IMR-90 (cell line): ENCODE data around the gene PRR12. TPM values are rescaled to one million over a fixed set of nuclear protein-coding genes. Genes with fewer than 3 reads are reported as not detected.

Source experiments
- ATAC-seq: fragments of 200-7000 bp; cut with Tn5 transposase; 2 replicates; pipeline ENCODE4 v1.9.1; 2020; ENCODE audit warnings: low read depth, mild to moderate bottlenecking, moderate library complexity
- BruUV-seq: library from RNA; stranded (reverse); fragments of 400-500 nt; replicated peaks from 2 replicates; lab custom pipeline; 2021; lab: Mats Ljungman, UMichigan
- CTCF ChIA-PET: fragments of 300-600 bp; formaldehyde crosslinking; extraction: SDS; loops from one replicate; lab custom pipeline; 2021; ENCODE audit warnings: antibody characterized with exemption; lab: Yijun Ruan, JAX
- POLR2A ChIA-PET: fragments of 300-600 bp; sonication (Branson Sonifier 250); formaldehyde crosslinking; loops from one replicate; lab custom pipeline; 2022; ENCODE audit warnings: antibody characterized with exemption; ENCODE audit not compliant: unreplicated experiment; lab: Charles Lee
- DNase-seq: peaks from one replicate; pipeline ENCODE4 v3.0.0; 2013
- H2AFZ ChIP-seq: replicated peaks from 2 replicates; pipeline ENCODE3; 2013; ENCODE audit warnings: low read length, mild to moderate bottlenecking; ENCODE audit not compliant: poor library complexity
- H2AK5ac ChIP-seq: 2 replicates; pipeline ENCODE4 v1.6.1; 2013; ENCODE audit warnings: low read depth, low read length, inconsistent platforms
- H2AK9ac ChIP-seq: replicated peaks from 2 replicates; pipeline ENCODE3; 2013; ENCODE audit warnings: mild to moderate bottlenecking, low read depth, low read length, moderate library complexity; ENCODE audit not compliant: poor library complexity
- H2BK120ac ChIP-seq: 2 replicates; pipeline ENCODE4 v1.6.1; 2013; ENCODE audit warnings: low read depth, low read length, inconsistent platforms
- H2BK15ac ChIP-seq: 3 replicates; pipeline ENCODE4 v1.6.1; 2013; ENCODE audit warnings: low read depth, low read length, inconsistent platforms
- H2BK20ac ChIP-seq: 2 replicates; pipeline ENCODE4 v1.6.1; 2013; ENCODE audit warnings: low read depth, mild to moderate bottlenecking, inconsistent platforms, low read length, moderate library complexity
- H2BK5ac ChIP-seq: 2 replicates; pipeline ENCODE4 v1.6.1; 2013; ENCODE audit warnings: mild to moderate bottlenecking, low read depth, low read length, inconsistent platforms; ENCODE audit not compliant: poor library complexity, severe bottlenecking
- H3K14ac ChIP-seq: replicated peaks from 2 replicates; pipeline ENCODE4 v1.6.1; 2013; ENCODE audit warnings: low read depth, low read length, inconsistent platforms
- H3K18ac ChIP-seq: 2 replicates; pipeline ENCODE4 v1.6.1; 2013; ENCODE audit warnings: low read depth, low read length, control low read depth
- H3K23ac ChIP-seq: 2 replicates; pipeline ENCODE4 v1.6.1; 2013; ENCODE audit warnings: low read depth, low read length, inconsistent platforms
- H3K27ac ChIP-seq: 2 replicates; pipeline ENCODE4 v1.5.1; 2013; ENCODE audit warnings: mild to moderate bottlenecking, control low read depth, low read length; ENCODE audit not compliant: insufficient read depth
- H3K27me3 ChIP-seq: 2 replicates; pipeline ENCODE4 v1.6.1; 2013; ENCODE audit warnings: low read length; ENCODE audit not compliant: control insufficient read depth, insufficient read depth
- H3K36me3 ChIP-seq: 2 replicates; pipeline ENCODE4 v1.6.1; 2013; ENCODE audit warnings: low read length, mixed read lengths; ENCODE audit not compliant: control insufficient read depth, insufficient read depth
- H3K4ac ChIP-seq: 2 replicates; pipeline ENCODE4 v1.6.1; 2013; ENCODE audit warnings: low read depth, low read length, inconsistent platforms
- H3K4me1 ChIP-seq: 2 replicates; pipeline ENCODE4 v1.6.1; 2013; ENCODE audit warnings: low read length, mixed read lengths; ENCODE audit not compliant: control insufficient read depth, insufficient read depth
- H3K4me2 ChIP-seq: 2 replicates; pipeline ENCODE4 v1.6.1; 2013; ENCODE audit warnings: low read depth, mild to moderate bottlenecking, control low read depth, low read length, moderate library complexity
- H3K4me3 ChIP-seq: 2 replicates; pipeline ENCODE4 v1.5.1; 2013; ENCODE audit warnings: low read depth, mild to moderate bottlenecking, control low read depth, low read length, moderate library complexity; ENCODE audit not compliant: insufficient read depth
- H3K56ac ChIP-seq: 2 replicates; pipeline ENCODE4 v1.6.1; 2013; ENCODE audit warnings: low read length, inconsistent platforms; ENCODE audit not compliant: insufficient read depth; ENCODE audit errors: extremely low read depth
- H3K79me1 ChIP-seq, 2 experiments: 2 replicates each; pipeline ENCODE4 v1.6.1; 2013; ENCODE audit warnings: low read length in 2 of 2, inconsistent platforms in 1 of 2, low read depth in 1 of 2
- H3K9ac ChIP-seq: 2 replicates; pipeline ENCODE4 v1.6.1; 2013; ENCODE audit warnings: low read depth, low read length, control low read depth
- H3K9me1 ChIP-seq: 2 replicates; pipeline ENCODE4 v1.6.1; 2013; ENCODE audit warnings: low read length, inconsistent platforms; ENCODE audit not compliant: insufficient read depth
- H3K9me3 ChIP-seq: 2 replicates; pipeline ENCODE4 v1.6.1; 2013; ENCODE audit warnings: low read length; ENCODE audit not compliant: control insufficient read depth, insufficient read depth
- H4K20me1 ChIP-seq: 2 replicates; pipeline ENCODE4 v1.6.1; 2013; ENCODE audit warnings: low read length, inconsistent platforms; ENCODE audit not compliant: insufficient read depth
- H4K5ac ChIP-seq: 2 replicates; pipeline ENCODE4 v1.6.1; 2013; ENCODE audit warnings: mild to moderate bottlenecking, low read depth, low read length, control low read depth
- H4K8ac ChIP-seq, 2 experiments: 2 replicates each; pipeline ENCODE4 v1.6.1; 2013; ENCODE audit warnings: low read depth in 2 of 2, low read length in 2 of 2, control low read depth in 1 of 2, inconsistent platforms in 1 of 2
- H4K91ac ChIP-seq: 2 replicates; pipeline ENCODE4 v1.6.1; 2013; ENCODE audit warnings: low read depth, low read length, inconsistent platforms; ENCODE audit not compliant: insufficient read depth
- BHLHE40 ChIP-seq: fragments of 150-350 bp; IDR thresholded peaks from 2 replicates; pipeline ENCODE4 v1.6.1; 2016; ENCODE audit warnings: mild to moderate bottlenecking, low read depth, low read length
- CEBPB ChIP-seq: IDR thresholded peaks from 2 replicates; pipeline ENCODE4 v1.6.1; 2012; ENCODE audit warnings: low read depth, low read length, improper control_type of control experiment
- FOS ChIP-seq: fragments of 150-350 bp; IDR thresholded peaks from 2 replicates; pipeline ENCODE4 v1.6.1; 2016; ENCODE audit warnings: low read depth, low read length
- MAZ ChIP-seq: IDR thresholded peaks from 2 replicates; pipeline ENCODE4 v1.6.1; 2012; ENCODE audit warnings: low read depth, mild to moderate bottlenecking, low read length, improper control_type of control experiment, moderate library complexity, borderline replicate concordance
- POLR2A ChIP-seq: IDR thresholded peaks from 2 replicates; pipeline ENCODE4 v1.6.1; 2012; ENCODE audit warnings: mild to moderate bottlenecking, low read depth, low read length
- RAD21 ChIP-seq: IDR thresholded peaks from 2 replicates; pipeline ENCODE4 v1.6.1; 2012; ENCODE audit warnings: low read length, improper control_type of control experiment
- RFX5 ChIP-seq: IDR thresholded peaks from 2 replicates; pipeline ENCODE4 v1.8.0; 2012; ENCODE audit warnings: low read depth, mild to moderate bottlenecking, low read length, moderate library complexity
- SMC3 ChIP-seq: fragments of 150-350 bp; IDR thresholded peaks from 2 replicates; pipeline ENCODE4 v1.6.1; 2016; ENCODE audit warnings: low read depth, mild to moderate bottlenecking, antibody characterized with exemption, low read length, moderate library complexity
- USF2 ChIP-seq: fragments of 150-350 bp; IDR thresholded peaks from 2 replicates; pipeline ENCODE4 v1.6.1; 2017; ENCODE audit warnings: mild to moderate bottlenecking, antibody characterized with exemption, low read length, low read depth
- WGBS, 2 experiments: methylation state at CpG; one replicate each; pipeline versions ENCODE4 v1.1.5 to v1.1.7; 2013; ENCODE audit warnings: missing lambda C conversion rate in 2 of 2; ENCODE audit not compliant: insufficient read length in 1 of 2; ENCODE audit errors: extremely low coverage in 2 of 2; 5-methylcytosine and 5-hydroxymethylcytosine counted together
- dilution Hi-C: fragments of 300-500 bp; cut with HindIII; formaldehyde crosslinking; loops from one replicate; pipeline ENCODE4 v1.14.3; 2018; ENCODE audit warnings: low sequenced_read_pairs; ENCODE audit not compliant: unreplicated experiment
- in situ Hi-C: fragments of 300-500 bp; cut with MboI; formaldehyde crosslinking; loops from 3 replicates; pipeline ENCODE4 v1.14.3; 2019; ENCODE audit warnings: low sequenced_read_pairs, inconsistent platforms, mixed read lengths
- intact Hi-C: fragments of 100-400 bp; cut with micrococcal nuclease; formaldehyde crosslinking; loops from 2 replicates; pipeline ENCODE4 v1.10.0; 2022
- polyA plus RNA-seq, 3 experiments: library from polyadenylated mRNA; depleted of rRNA; stranded (reverse); fragments of >200 nt; gene quantifications; 2 replicates each; pipeline ENCODE4 v1.2.3, GENCODE V29; 2012; ENCODE audit warnings: low replicate concordance in 1 of 3
- total RNA-seq: library from RNA; depleted of rRNA; stranded (reverse); fragments of >200 nt; gene quantifications from 2 replicates; pipeline ENCODE4 v1.2.3, GENCODE V29; 2012

Gene PRR12
- total and polyA plus RNA-seq, 2 of the 4 experiments (the other 2 are of a cell fraction), result 0.36 to 4.1 TPM

GRCh38 chr19:49651820-49652550, 61.0 kb downstream of the PRR12 start:
- peaks cover 77% of the 10 kb centered on the region for H3K36me3 ChIP-seq
- H4K91ac ChIP-seq, result no peak overlapping the region
- no peak overlapping the region for H3K4me3 ChIP-seq
- no peak overlapping the region for H2BK15ac ChIP-seq
- no peak overlapping the region for H4K8ac ChIP-seq
- CTCF ChIA-PET, result no interaction called here
- H3K4me1 ChIP-seq, result no peaks in the 10 kb centered on the region
- no peak overlapping the region for H2AK9ac ChIP-seq
- H3K9me3 ChIP-seq, result no peaks in the 10 kb centered on the region
- no TSS peak for BruUV-seq
- intact Hi-C loops (no loop called here), in situ Hi-C loops (no loop called here), dilution Hi-C loops (no loop called here)
- no peak overlapping the region for H3K23ac ChIP-seq
- no peak overlapping the region for H3K9ac ChIP-seq
- POLR2A ChIA-PET, result no interaction called here
- no peak overlapping the region for H3K4me2 ChIP-seq
- TF ChIP-seq POLR2A, result no peak
- TF ChIP-seq USF2, result no peak
- TF ChIP-seq CEBPB, result no peak
- no peak for TF ChIP-seq MAZ
- no peak for TF ChIP-seq RFX5
- no peak for TF ChIP-seq FOS
- no peak for TF ChIP-seq SMC3
- TF ChIP-seq RAD21, result no peak
- TF ChIP-seq BHLHE40, result no peak
- H2BK120ac ChIP-seq, result no peak overlapping the region
- no peak overlapping the region for H3K18ac ChIP-seq
- H3K27ac ChIP-seq, result no peak overlapping the region
- ATAC-seq (no peak), DNase-seq (no peak)
- H3K14ac ChIP-seq, result no peak overlapping the region
- H4K5ac ChIP-seq, result no peak overlapping the region
- no peak overlapping the region for H2BK20ac ChIP-seq
- no peaks in the 10 kb centered on the region for H3K27me3 ChIP-seq
- peaks cover 28 to 58% of the 10 kb centered on the region in 2 experiments for H3K79me1 ChIP-seq
- WGBS, 2 experiments, result 96% methylated on average over 71 of the region's 110 CpGs; no CpG with 5 or more reads in 1 of the 2 experiments
- H2BK5ac ChIP-seq, result no peak overlapping the region
- no peaks in the 10 kb centered on the region for H3K9me1 ChIP-seq
- peaks cover 36% of the 10 kb centered on the region for H4K20me1 ChIP-seq
- no peak overlapping the region for H3K4ac ChIP-seq
- no peak overlapping the region for H3K56ac ChIP-seq
- no peak overlapping the region for H2AFZ ChIP-seq
- H2AK5ac ChIP-seq, result no peak overlapping the region
